Lower leg skin (tissue), 4 donors: ENCODE results near the gene CCDC106. TPM values are rescaled to one million over a fixed set of nuclear protein-coding genes. Genes with fewer than 3 reads are reported as not detected.

Experiments
- DNase-seq, 2 donors: peaks; one replicate each; pipeline ENCODE4 v3.0.0-alpha.2; 2019; ENCODE audit warnings: low spot score in 2 of 2
- H3K4me3 ChIP-seq: fragments of 200-600 bp; sonication (generic); 2 replicates; pipeline ENCODE4 v1.5.1; 2017; ENCODE audit warnings: mild to moderate bottlenecking, low read depth; ENCODE audit not compliant: poor library complexity, severe bottlenecking
- CTCF ChIP-seq, 3 donors: fragments of 450-650 bp; IDR thresholded peaks; one replicate each; pipeline ENCODE4 v1.5.1; 2016; ENCODE audit warnings: antibody characterized with exemption in 3 of 3, mild to moderate bottlenecking in 3 of 3, moderate library complexity in 2 of 3
- POLR2A ChIP-seq, 2 donors: fragments of 450-650 bp; IDR thresholded peaks; one replicate each; pipeline ENCODE4 v1.6.1; 2016 to 2017; ENCODE audit warnings: antibody characterized with exemption in 2 of 2, mild to moderate bottlenecking in 1 of 2, moderate library complexity in 1 of 2
- WGBS, 2 donors: methylation state at CpG; one replicate each; pipeline ENCODE4 v1.1.5; 2018; 5-methylcytosine and 5-hydroxymethylcytosine counted together
- intact Hi-C: fragments of 100-400 bp; cut with DNase I; formaldehyde crosslinking; loops from one replicate; pipeline ENCODE4 v1.15.0; 2023; ENCODE audit warnings: low total_unique reads
- total RNA-seq, 4 donors: library from RNA; depleted of rRNA; stranded (reverse); fragments of >200 nt; gene quantifications; one replicate each; pipeline ENCODE4 v1.1.0, GENCODE V29; 2016

Gene CCDC106
- total RNA-seq, 4 donors from 2014 or later, result 7.9 to 10.4 (median 8.5) TPM

GRCh38 chr19:55624109-55625003 lies 23.7 kb upstream of the CCDC106 start, which contains the start of gene ZNF784:
Gene ZNF784 (minus strand): TSS chr19:55624566. CDS start chr19:55624561, 5 bp downstream.
- WGBS, 2 donors, result 1% methylated on average over 26 to 39 of the region's 56 CpGs
- intact Hi-C loops, result no loop called here
- TF ChIP-seq CTCF (IDR thresholded peaks at IDR 0.05) (no peak), POLR2A (IDR thresholded peaks at IDR 0.05) (no peak)

GRCh38 chr19:55625004-55625326 lies 23.0 kb upstream of the CCDC106 start:
- intact Hi-C loops, result no loop called here
- H3K4me3 ChIP-seq, result no peak overlapping the region
- no peak for DNase-seq
- no peak for TF ChIP-seq POLR2A (IDR thresholded peaks at IDR 0.05)
- TF ChIP-seq CTCF (IDR thresholded peaks at IDR 0.05), result no peak
- WGBS, 2 donors, result 35 to 42% methylated on average over 11 of the region's 11 CpGs

More at GRCh38 chr19:55624109-55625003, 23.7 kb upstream of the CCDC106 start, which contains the start of gene ZNF784:
- DNase-seq, result peak; percentile 89 to 99
- H3K4me3 ChIP-seq, result peak within 1 kb of the TSS; percentile 26

- WGBS, 2 donors, result 91 to 94% methylated on average over 11 of the region's 11 CpGs
- no peak for DNase-seq
Measured at GRCh38 chr19:55626350-55626749, 21.7 kb upstream of the CCDC106 start.

GRCh38 chr19:55632463-55632834 lies 15.6 kb upstream of the CCDC106 start:
- DNase-seq, result peak; percentile 95 to 97
- TF ChIP-seq POLR2A (IDR thresholded peaks at IDR 0.05) (no peak), CTCF (IDR thresholded peaks at IDR 0.05) (peak in 2 of 3 donors; percentile 37 to 71)
- no peak overlapping the region for H3K4me3 ChIP-seq
- 17 to 28% methylated on average over 3 of the region's 3 CpGs for WGBS, 2 donors
- intact Hi-C loops, result loop anchor here (5.0 kb wide), 1 partner anchor 115 kb away; no protein-coding TSS in a partner anchor

More at GRCh38 chr19:55626350-55626749, 21.7 kb upstream of the CCDC106 start:
- no peak overlapping the region for H3K4me3 ChIP-seq
- TF ChIP-seq POLR2A (IDR thresholded peaks at IDR 0.05) (no peak), CTCF (IDR thresholded peaks at IDR 0.05) (no peak)
- intact Hi-C loops, result no loop called here

- TF ChIP-seq POLR2A (IDR thresholded peaks at IDR 0.05) (no peak), CTCF (IDR thresholded peaks at IDR 0.05) (no peak)
- DNase-seq, result no peak
- no peak overlapping the region for H3K4me3 ChIP-seq
- intact Hi-C loops, result loop anchor here (5.0 kb wide), 1 partner anchor 117 kb away; no protein-coding TSS in a partner anchor
- 76 to 83% methylated on average over 8 of the region's 8 CpGs for WGBS, 2 donors
Measured at GRCh38 chr19:55633861-55634260, 14.2 kb upstream of the CCDC106 start.
